IMR-90 (cell line): Measurements from ENCODE around the gene AEN. TPM values are rescaled to one million over a fixed set of nuclear protein-coding genes. Genes with fewer than 3 reads are reported as not detected.

ENCODE experiments used
- ATAC-seq: fragments of 200-7000 bp; cut with Tn5 transposase; 2 replicates; pipeline ENCODE4 v1.9.1; 2020; ENCODE audit warnings: low read depth, mild to moderate bottlenecking, moderate library complexity
- BruUV-seq: library from RNA; stranded (reverse); fragments of 400-500 nt; replicated peaks from 2 replicates; lab custom pipeline; 2021; lab: Mats Ljungman, UMichigan
- CTCF ChIA-PET: fragments of 300-600 bp; formaldehyde crosslinking; extraction: SDS; loops from one replicate; lab custom pipeline; 2021; ENCODE audit warnings: antibody characterized with exemption; lab: Yijun Ruan, JAX
- POLR2A ChIA-PET: fragments of 300-600 bp; sonication (Branson Sonifier 250); formaldehyde crosslinking; loops from one replicate; lab custom pipeline; 2022; ENCODE audit warnings: antibody characterized with exemption; ENCODE audit not compliant: unreplicated experiment; lab: Charles Lee
- DNase-seq: peaks from one replicate; pipeline ENCODE4 v3.0.0; 2013
- H2AFZ ChIP-seq: replicated peaks from 2 replicates; pipeline ENCODE3; 2013; ENCODE audit warnings: low read length, mild to moderate bottlenecking; ENCODE audit not compliant: poor library complexity
- H2AK5ac ChIP-seq: 2 replicates; pipeline ENCODE4 v1.6.1; 2013; ENCODE audit warnings: low read depth, low read length, inconsistent platforms
- H2AK9ac ChIP-seq: replicated peaks from 2 replicates; pipeline ENCODE3; 2013; ENCODE audit warnings: mild to moderate bottlenecking, low read depth, low read length, moderate library complexity; ENCODE audit not compliant: poor library complexity
- H2BK120ac ChIP-seq: 2 replicates; pipeline ENCODE4 v1.6.1; 2013; ENCODE audit warnings: low read depth, low read length, inconsistent platforms
- H2BK15ac ChIP-seq: 3 replicates; pipeline ENCODE4 v1.6.1; 2013; ENCODE audit warnings: low read depth, low read length, inconsistent platforms
- H2BK20ac ChIP-seq: 2 replicates; pipeline ENCODE4 v1.6.1; 2013; ENCODE audit warnings: low read depth, mild to moderate bottlenecking, inconsistent platforms, low read length, moderate library complexity
- H2BK5ac ChIP-seq: 2 replicates; pipeline ENCODE4 v1.6.1; 2013; ENCODE audit warnings: mild to moderate bottlenecking, low read depth, low read length, inconsistent platforms; ENCODE audit not compliant: poor library complexity, severe bottlenecking
- H3K14ac ChIP-seq: replicated peaks from 2 replicates; pipeline ENCODE4 v1.6.1; 2013; ENCODE audit warnings: low read depth, low read length, inconsistent platforms
- H3K18ac ChIP-seq: 2 replicates; pipeline ENCODE4 v1.6.1; 2013; ENCODE audit warnings: low read depth, low read length, control low read depth
- H3K23ac ChIP-seq: 2 replicates; pipeline ENCODE4 v1.6.1; 2013; ENCODE audit warnings: low read depth, low read length, inconsistent platforms
- H3K27ac ChIP-seq: 2 replicates; pipeline ENCODE4 v1.5.1; 2013; ENCODE audit warnings: mild to moderate bottlenecking, control low read depth, low read length; ENCODE audit not compliant: insufficient read depth
- H3K27me3 ChIP-seq: 2 replicates; pipeline ENCODE4 v1.6.1; 2013; ENCODE audit warnings: low read length; ENCODE audit not compliant: control insufficient read depth, insufficient read depth
- H3K36me3 ChIP-seq: 2 replicates; pipeline ENCODE4 v1.6.1; 2013; ENCODE audit warnings: low read length, mixed read lengths; ENCODE audit not compliant: control insufficient read depth, insufficient read depth
- H3K4ac ChIP-seq: 2 replicates; pipeline ENCODE4 v1.6.1; 2013; ENCODE audit warnings: low read depth, low read length, inconsistent platforms
- H3K4me1 ChIP-seq: 2 replicates; pipeline ENCODE4 v1.6.1; 2013; ENCODE audit warnings: low read length, mixed read lengths; ENCODE audit not compliant: control insufficient read depth, insufficient read depth
- H3K4me2 ChIP-seq: 2 replicates; pipeline ENCODE4 v1.6.1; 2013; ENCODE audit warnings: low read depth, mild to moderate bottlenecking, control low read depth, low read length, moderate library complexity
- H3K4me3 ChIP-seq: 2 replicates; pipeline ENCODE4 v1.5.1; 2013; ENCODE audit warnings: low read depth, mild to moderate bottlenecking, control low read depth, low read length, moderate library complexity; ENCODE audit not compliant: insufficient read depth
- H3K56ac ChIP-seq: 2 replicates; pipeline ENCODE4 v1.6.1; 2013; ENCODE audit warnings: low read length, inconsistent platforms; ENCODE audit not compliant: insufficient read depth; ENCODE audit errors: extremely low read depth
- H3K79me1 ChIP-seq, 2 experiments: 2 replicates each; pipeline ENCODE4 v1.6.1; 2013; ENCODE audit warnings: low read length in 2 of 2, inconsistent platforms in 1 of 2, low read depth in 1 of 2
- H3K9ac ChIP-seq: 2 replicates; pipeline ENCODE4 v1.6.1; 2013; ENCODE audit warnings: low read depth, low read length, control low read depth
- H3K9me1 ChIP-seq: 2 replicates; pipeline ENCODE4 v1.6.1; 2013; ENCODE audit warnings: low read length, inconsistent platforms; ENCODE audit not compliant: insufficient read depth
- H3K9me3 ChIP-seq: 2 replicates; pipeline ENCODE4 v1.6.1; 2013; ENCODE audit warnings: low read length; ENCODE audit not compliant: control insufficient read depth, insufficient read depth
- H4K20me1 ChIP-seq: 2 replicates; pipeline ENCODE4 v1.6.1; 2013; ENCODE audit warnings: low read length, inconsistent platforms; ENCODE audit not compliant: insufficient read depth
- H4K5ac ChIP-seq: 2 replicates; pipeline ENCODE4 v1.6.1; 2013; ENCODE audit warnings: mild to moderate bottlenecking, low read depth, low read length, control low read depth
- H4K8ac ChIP-seq, 2 experiments: 2 replicates each; pipeline ENCODE4 v1.6.1; 2013; ENCODE audit warnings: low read depth in 2 of 2, low read length in 2 of 2, control low read depth in 1 of 2, inconsistent platforms in 1 of 2
- H4K91ac ChIP-seq: 2 replicates; pipeline ENCODE4 v1.6.1; 2013; ENCODE audit warnings: low read depth, low read length, inconsistent platforms; ENCODE audit not compliant: insufficient read depth
- BHLHE40 ChIP-seq: fragments of 150-350 bp; IDR thresholded peaks from 2 replicates; pipeline ENCODE4 v1.6.1; 2016; ENCODE audit warnings: mild to moderate bottlenecking, low read depth, low read length
- CEBPB ChIP-seq: IDR thresholded peaks from 2 replicates; pipeline ENCODE4 v1.6.1; 2012; ENCODE audit warnings: low read depth, low read length, improper control_type of control experiment
- CHD1 ChIP-seq: IDR thresholded peaks from 2 replicates; pipeline ENCODE4 v1.6.1; 2012; ENCODE audit warnings: low read depth, low read length, improper control_type of control experiment
- FOS ChIP-seq: fragments of 150-350 bp; IDR thresholded peaks from 2 replicates; pipeline ENCODE4 v1.6.1; 2016; ENCODE audit warnings: low read depth, low read length
- MAZ ChIP-seq: IDR thresholded peaks from 2 replicates; pipeline ENCODE4 v1.6.1; 2012; ENCODE audit warnings: low read depth, mild to moderate bottlenecking, low read length, improper control_type of control experiment, moderate library complexity, borderline replicate concordance
- POLR2A ChIP-seq: IDR thresholded peaks from 2 replicates; pipeline ENCODE4 v1.6.1; 2012; ENCODE audit warnings: mild to moderate bottlenecking, low read depth, low read length
- RFX5 ChIP-seq: IDR thresholded peaks from 2 replicates; pipeline ENCODE4 v1.8.0; 2012; ENCODE audit warnings: low read depth, mild to moderate bottlenecking, low read length, moderate library complexity
- WGBS, 2 experiments: methylation state at CpG; one replicate each; pipeline versions ENCODE4 v1.1.5 to v1.1.7; 2013; ENCODE audit warnings: missing lambda C conversion rate in 2 of 2; ENCODE audit not compliant: insufficient read length in 1 of 2; ENCODE audit errors: extremely low coverage in 2 of 2; 5-methylcytosine and 5-hydroxymethylcytosine counted together
- dilution Hi-C: fragments of 300-500 bp; cut with HindIII; formaldehyde crosslinking; loops from one replicate; pipeline ENCODE4 v1.14.3; 2018; ENCODE audit warnings: low sequenced_read_pairs; ENCODE audit not compliant: unreplicated experiment
- in situ Hi-C: fragments of 300-500 bp; cut with MboI; formaldehyde crosslinking; loops from 3 replicates; pipeline ENCODE4 v1.14.3; 2019; ENCODE audit warnings: low sequenced_read_pairs, inconsistent platforms, mixed read lengths
- intact Hi-C: fragments of 100-400 bp; cut with micrococcal nuclease; formaldehyde crosslinking; loops from 2 replicates; pipeline ENCODE4 v1.10.0; 2022
- polyA plus RNA-seq, 3 experiments: library from polyadenylated mRNA; depleted of rRNA; stranded (reverse); fragments of >200 nt; gene quantifications; 2 replicates each; pipeline ENCODE4 v1.2.3, GENCODE V29; 2012; ENCODE audit warnings: low replicate concordance in 1 of 3
- total RNA-seq: library from RNA; depleted of rRNA; stranded (reverse); fragments of >200 nt; gene quantifications from 2 replicates; pipeline ENCODE4 v1.2.3, GENCODE V29; 2012

Gene AEN
- total and polyA plus RNA-seq, 2 of the 4 experiments (the other 2 are of a cell fraction), result 48.6 to 85.5 TPM

- Histone ChIP-seq H2BK5ac (no peak overlapping the region), H3K4ac (no peak overlapping the region), H2BK15ac (no peak overlapping the region), H3K4me3 (no peak overlapping the region), H4K20me1 (peaks cover 95% of the 10 kb centered on the region), H2AK9ac (no peak overlapping the region), H2AFZ (no peak overlapping the region), H2BK20ac (no peak overlapping the region), H2AK5ac (no peak overlapping the region), H3K14ac (no peak overlapping the region), H3K4me2 (no peak overlapping the region), H4K8ac (no peak overlapping the region), H3K27me3 (no peaks in the 10 kb centered on the region), H2BK120ac (no peak overlapping the region), H3K9ac (no peak overlapping the region), H3K27ac (no peak overlapping the region; the same call in 1 of the 2 replicates), H3K23ac (no peak overlapping the region; the same call in 1 of the 2 replicates), H3K18ac (no peak overlapping the region), H3K9me3 (no peaks in the 10 kb centered on the region), H3K79me1 (peaks cover 29 to 74% of the 10 kb centered on the region in 2 experiments), H3K36me3 (peaks cover 67% of the 10 kb centered on the region), H3K9me1 (peaks cover 41% of the 10 kb centered on the region), H3K56ac (no peak overlapping the region), H4K5ac (no peak overlapping the region), H3K4me1 (peaks cover 34% of the 10 kb centered on the region), H4K91ac (no peak overlapping the region)
- DNase-seq (no peak), ATAC-seq (no peak)
- in situ Hi-C loops (no loop called here), dilution Hi-C loops (no loop called here), intact Hi-C loops (no loop called here)
- ChIA-PET CTCF (no interaction called here), POLR2A (interaction anchor here (1.4 kb wide), 1 partner anchor 10 kb away, joined by 4 read pairs; the partner anchor contains the start of gene ISG20)
- WGBS, 2 experiments, result 100% methylated on average over 1 of the region's 5 CpGs; no CpG with 5 or more reads in 1 of the 2 experiments
- TF ChIP-seq CEBPB (no peak), CHD1 (no peak), FOS (no peak), MAZ (no peak), BHLHE40 (no peak), RFX5 (no peak), POLR2A (no peak)
- no TSS peak for BruUV-seq
Measured at GRCh38 chr15:88628018-88628654, 7.0 kb downstream of the AEN start.
